Subcutaneous adipose tissue (tissue), 4 donors: ENCODE results near the gene MITF. TPM values are rescaled to one million over a fixed set of nuclear protein-coding genes. Genes with fewer than 3 reads are reported as not detected.

Source experiments
- CTCF ChIP-seq: fragments of 450-650 bp; IDR thresholded peaks from one replicate; pipeline ENCODE4 v1.5.1; 2016; ENCODE audit warnings: low read depth, mild to moderate bottlenecking, control low read depth, antibody characterized with exemption, moderate library complexity
- total RNA-seq, 4 donors: library from RNA; depleted of rRNA; stranded (reverse); fragments of >200 nt; gene quantifications; one replicate each; pipeline ENCODE4 v1.1.0, GENCODE V29; 2016

MITF gene
- total RNA-seq, 4 donors from 2014 or later, result 19.6 to 60.3 (median 32.5) TPM

GRCh38 chr3:69698728-69699127 is 40.5 kb upstream of the MITF start:
- TF ChIP-seq CTCF, result no peak

- TF ChIP-seq CTCF, result no peak
These were observed 40.1 kb upstream of the MITF start for GRCh38 chr3:69699183-69699582.

- TF ChIP-seq CTCF, result no peak
These were observed 38.3 kb upstream of the MITF start for GRCh38 chr3:69700949-69701348.

GRCh38 chr3:69710153-69710977 is 28.9 kb upstream of the MITF start:
- TF ChIP-seq CTCF, result no peak

- no peak for TF ChIP-seq CTCF
These were observed 27.0 kb upstream of the MITF start for GRCh38 chr3:69712269-69712668.

GRCh38 chr3:69712933-69713332 is 26.3 kb upstream of the MITF start:
- no peak for TF ChIP-seq CTCF

GRCh38 chr3:69715204-69715603 is 24.1 kb upstream of the MITF start:
- TF ChIP-seq CTCF, result no peak
